Smooth muscle cell (in vitro differentiated cells): Measurements from ENCODE around the gene AKAIN1. TPM values are rescaled to one million over a fixed set of nuclear protein-coding genes. Genes with fewer than 3 reads are reported as not detected.
A peak's percentile ranks its signal among the peaks of the same experiment; 100 is the strongest.

Source experiments
- DNase-seq: peaks from one replicate; lab custom pipeline; 2025; ENCODE audit not compliant: unreplicated experiment; lab: John Stamatoyannopoulos, UW
- H2AFZ ChIP-seq: fragments of 200-600 bp; sonication (generic); 2 replicates; pipeline ENCODE4 v1.6.0; 2016; ENCODE audit warnings: antibody characterized with exemption, low read depth, mild to moderate bottlenecking
- H3F3A ChIP-seq: fragments of 200-600 bp; sonication (generic); 2 replicates; pipeline ENCODE4 v1.6.0; 2017; ENCODE audit warnings: antibody characterized with exemption, low read depth
- H3K27ac ChIP-seq: fragments of 200-600 bp; sonication (generic); 2 replicates; pipeline ENCODE4 v1.5.1; 2016; ENCODE audit warnings: low read depth, mild to moderate bottlenecking
- H3K27me3 ChIP-seq: fragments of 200-600 bp; sonication (generic); 2 replicates; pipeline ENCODE4 v1.6.1; 2016; ENCODE audit warnings: low read depth, mild to moderate bottlenecking
- H3K36me3 ChIP-seq: fragments of 200-600 bp; sonication (generic); 2 replicates; pipeline ENCODE4 v1.5.1; 2016; ENCODE audit warnings: low read depth
- H3K4me1 ChIP-seq: fragments of 200-600 bp; sonication (generic); 2 replicates; pipeline ENCODE4 v1.5.1; 2016; ENCODE audit warnings: low read depth
- H3K4me2 ChIP-seq: fragments of 200-600 bp; sonication (generic); 2 replicates; pipeline ENCODE4 v1.6.0; 2016; ENCODE audit warnings: mild to moderate bottlenecking
- H3K4me3 ChIP-seq: fragments of 200-600 bp; sonication (generic); 2 replicates; pipeline ENCODE4 v1.5.1; 2016; ENCODE audit warnings: mild to moderate bottlenecking
- H3K79me2 ChIP-seq: fragments of 200-600 bp; sonication (generic); 2 replicates; pipeline ENCODE4 v1.6.0; 2016; ENCODE audit warnings: low read depth, mild to moderate bottlenecking
- H3K9ac ChIP-seq: fragments of 200-600 bp; sonication (generic); 2 replicates; pipeline ENCODE4 v1.6.0; 2016; ENCODE audit warnings: low read depth
- H3K9me3 ChIP-seq: fragments of 200-600 bp; sonication (generic); replicated peaks from 2 replicates; pipeline ENCODE4 v1.5.1; 2016; ENCODE audit warnings: low read depth
- H4K20me1 ChIP-seq: fragments of 200-600 bp; sonication (generic); 2 replicates; pipeline ENCODE4 v1.6.0; 2016; ENCODE audit warnings: low read depth
- CTCF ChIP-seq: fragments of 200-600 bp; sonication (generic); IDR thresholded peaks from 2 replicates; pipeline ENCODE4 v1.5.1; 2017; ENCODE audit warnings: borderline replicate concordance, mild to moderate bottlenecking, antibody characterized with exemption; ENCODE audit not compliant: insufficient read depth, poor library complexity, severe bottlenecking
- WGBS: methylation state at CpG from one replicate; pipeline ENCODE4 v1.1.7; 2016; ENCODE audit warnings: low lambda C conversion rate; 5-methylcytosine and 5-hydroxymethylcytosine counted together
- polyA plus RNA-seq: library from polyadenylated mRNA; unstranded; fragments of >200 nt; fragmentation: Nextera tagmentation; extraction: Ambion mirVana; gene quantifications from 2 replicates; pipeline ENCODE4 v1.2.1, GENCODE V29; 2016
- total RNA-seq: library from RNA; depleted of rRNA; stranded (reverse); fragments of >200 nt; gene quantifications from 2 replicates; pipeline ENCODE4 v1.2.3, GENCODE V29; 2014

The AKAIN1 gene
- total and polyA plus RNA-seq, 2 experiments from 2014 or later: not detected

- Histone ChIP-seq H3K4me1 (no peaks in the 10 kb centered on the region), H3K27ac (no peak overlapping the region), H3K79me2 (no peaks in the 10 kb centered on the region), H3K9ac (no peak overlapping the region), H4K20me1 (no peaks in the 10 kb centered on the region), H3K4me2 (no peak overlapping the region), H2AFZ (no peak overlapping the region), H3K9me3 (no peaks in the 10 kb centered on the region), H3K4me3 (no peak overlapping the region), H3F3A (no peaks in the 10 kb centered on the region), H3K27me3 (peaks cover 16% of the 10 kb centered on the region), H3K36me3 (no peaks in the 10 kb centered on the region)
- 38% methylated on average over 4 of the region's 4 CpGs for WGBS
- TF ChIP-seq CTCF: no peak
- no peak for DNase-seq
Observed at GRCh38 chr18:5207471-5208150, 10.6 kb upstream of the AKAIN1 start.

- Histone ChIP-seq H3K4me3 (no peak overlapping the region), H2AFZ (no peak overlapping the region), H3K27me3 (peaks cover 91% of the 10 kb centered on the region), H3F3A (no peaks in the 10 kb centered on the region), H3K9ac (no peak overlapping the region), H3K36me3 (no peaks in the 10 kb centered on the region), H3K27ac (no peak overlapping the region), H3K4me2 (no peak overlapping the region), H3K9me3 (no peaks in the 10 kb centered on the region), H3K4me1 (no peaks in the 10 kb centered on the region), H3K79me2 (no peaks in the 10 kb centered on the region), H4K20me1 (no peaks in the 10 kb centered on the region)
- no peak for TF ChIP-seq CTCF
- DNase-seq: no peak
- WGBS: 68% methylated on average over 3 of the region's 3 CpGs
Observed at GRCh38 chr18:5198311-5198710, 1.3 kb upstream of the AKAIN1 start.

- Histone ChIP-seq H3F3A (no peaks in the 10 kb centered on the region), H3K9ac (no peak overlapping the region), H3K4me3 (peak overlapping the region; percentile 28), H4K20me1 (no peaks in the 10 kb centered on the region), H3K9me3 (no peaks in the 10 kb centered on the region), H3K4me2 (peak overlapping the region; percentile 77), H3K79me2 (no peaks in the 10 kb centered on the region), H3K27me3 (peaks cover 91% of the 10 kb centered on the region), H3K4me1 (no peaks in the 10 kb centered on the region), H2AFZ (no peak overlapping the region), H3K36me3 (no peaks in the 10 kb centered on the region), H3K27ac (no peak overlapping the region)
- no peak for TF ChIP-seq CTCF
- no peak for DNase-seq
- WGBS: 16% methylated on average over 18 of the region's 18 CpGs
Observed at GRCh38 chr18:5197461-5197860, 404 bp upstream of the AKAIN1 start.
